OCI-LY1 (cell line): ENCODE data around the gene CD1B.

Experiments
- H2AFZ ChIP-seq: fragments of 200-600 bp; sonication (generic), shearing (Covaris generic); 2 replicates; pipeline ENCODE4 v1.6.0; 2014; ENCODE audit warnings: antibody characterized with exemption, mild to moderate bottlenecking, low read length
- H3F3A ChIP-seq: fragments of 200-600 bp; sonication (generic), shearing (Covaris generic); 2 replicates; pipeline ENCODE4 v1.6.0; 2014; ENCODE audit warnings: mild to moderate bottlenecking, antibody characterized with exemption, low read length, moderate library complexity; ENCODE audit not compliant: insufficient read depth
- H3K27ac ChIP-seq: fragments of 200-600 bp; sonication (generic); 2 replicates; pipeline ENCODE4 v1.5.1; 2014; ENCODE audit warnings: low read length, mixed run types, mild to moderate bottlenecking, low read depth; ENCODE audit not compliant: poor library complexity, severe bottlenecking
- H3K27me3 ChIP-seq: fragments of 200-600 bp; sonication (generic); 2 replicates; pipeline ENCODE4 v1.6.0; 2014; ENCODE audit warnings: antibody characterized with exemption, mild to moderate bottlenecking, low read length, moderate library complexity; ENCODE audit not compliant: insufficient read depth
- H3K36me3 ChIP-seq: fragments of 200-600 bp; sonication (generic); 2 replicates; pipeline ENCODE4 v1.6.1; 2014; ENCODE audit warnings: mild to moderate bottlenecking, antibody characterized with exemption, low read length, moderate library complexity, mixed read lengths; ENCODE audit not compliant: insufficient read depth
- H3K4me1 ChIP-seq: fragments of 200-600 bp; sonication (generic); 2 replicates; pipeline ENCODE4 v1.5.1; 2014; ENCODE audit warnings: mild to moderate bottlenecking, low read length, moderate library complexity; ENCODE audit not compliant: insufficient read depth, severe bottlenecking
- H3K4me2 ChIP-seq: fragments of 200-600 bp; sonication (generic), shearing (Covaris generic); 2 replicates; pipeline ENCODE4 v1.6.1; 2014; ENCODE audit warnings: low read length
- H3K4me3 ChIP-seq: fragments of 200-600 bp; sonication (generic); 2 replicates; pipeline ENCODE4 v1.5.1; 2014; ENCODE audit warnings: low read length, low read depth, mild to moderate bottlenecking, mixed read lengths; ENCODE audit not compliant: poor library complexity, severe bottlenecking
- H3K79me2 ChIP-seq: fragments of 200-600 bp; shearing (Covaris generic); 2 replicates; pipeline ENCODE4 v1.6.1; 2016; ENCODE audit warnings: mixed run types, low read length, mixed read lengths; ENCODE audit not compliant: insufficient read depth
- H3K9ac ChIP-seq: fragments of 200-600 bp; sonication (generic), shearing (Covaris generic); 2 replicates; pipeline ENCODE4 v1.6.1; 2014; ENCODE audit warnings: mild to moderate bottlenecking, low read length, mixed read lengths
- H3K9me2 ChIP-seq: fragments of 200-600 bp; sonication (generic), shearing (Covaris generic); 2 replicates; pipeline ENCODE4 v1.6.1; 2014; ENCODE audit warnings: low read depth, mild to moderate bottlenecking, low read length, mixed read lengths
- H3K9me3 ChIP-seq: fragments of 200-600 bp; shearing (Covaris generic); 2 replicates; pipeline ENCODE4 v1.6.1; 2014; ENCODE audit warnings: low read length, mixed read lengths
- H4K20me1 ChIP-seq: fragments of 200-600 bp; sonication (generic), shearing (Covaris generic); 2 replicates; pipeline ENCODE4 v1.6.0; 2016; ENCODE audit warnings: mild to moderate bottlenecking, low read length; ENCODE audit not compliant: insufficient read depth
- CTCF ChIP-seq: fragments of 200-600 bp; sonication (generic), shearing (Covaris generic); IDR thresholded peaks from 2 replicates; pipeline ENCODE4 v1.5.1; 2017; ENCODE audit warnings: mild to moderate bottlenecking, antibody characterized with exemption, low read length, moderate library complexity, mixed read lengths
- EZH2 ChIP-seq: fragments of 200-600 bp; sonication (generic), shearing (Covaris generic); IDR thresholded peaks from 2 replicates; pipeline ENCODE4 v1.8.0; 2017; ENCODE audit warnings: borderline replicate concordance, mixed run types, mild to moderate bottlenecking, antibody characterized with exemption, low read length, moderate library complexity, mixed read lengths

CD1B gene

GRCh38 chr1:158362482-158362881, 31.2 kb upstream of the CD1B start:
- no peaks in the 10 kb centered on the region for H3K36me3 ChIP-seq
- no peak overlapping the region for H2AFZ ChIP-seq
- no peak overlapping the region for H3K4me2 ChIP-seq
- no peak overlapping the region for H3K9ac ChIP-seq
- H3K79me2 ChIP-seq, result no peaks in the 10 kb centered on the region
- TF ChIP-seq CTCF, result no peak
- no peak for TF ChIP-seq EZH2
- H3F3A ChIP-seq, result no peaks in the 10 kb centered on the region
- H3K4me3 ChIP-seq, result no peak overlapping the region
- H3K9me3 ChIP-seq, result no peaks in the 10 kb centered on the region
- no peaks in the 10 kb centered on the region for H3K27me3 ChIP-seq
- no peaks in the 10 kb centered on the region for H3K9me2 ChIP-seq
- H3K27ac ChIP-seq, result no peak overlapping the region
- H3K4me1 ChIP-seq, result no peaks in the 10 kb centered on the region
- H4K20me1 ChIP-seq, result no peaks in the 10 kb centered on the region

GRCh38 chr1:158357441-158357840, 26.1 kb upstream of the CD1B start:
- no peaks in the 10 kb centered on the region for H3K79me2 ChIP-seq
- no peaks in the 10 kb centered on the region for H4K20me1 ChIP-seq
- H3K36me3 ChIP-seq, result no peaks in the 10 kb centered on the region
- no peaks in the 10 kb centered on the region for H3K9me2 ChIP-seq
- no peak overlapping the region for H3K27ac ChIP-seq
- no peak overlapping the region for H2AFZ ChIP-seq
- no peaks in the 10 kb centered on the region for H3K27me3 ChIP-seq
- H3K9me3 ChIP-seq, result no peaks in the 10 kb centered on the region
- TF ChIP-seq CTCF (no peak), EZH2 (no peak)
- no peak overlapping the region for H3K4me2 ChIP-seq
- no peak overlapping the region for H3K9ac ChIP-seq
- no peak overlapping the region for H3K4me3 ChIP-seq
- H3K4me1 ChIP-seq, result no peaks in the 10 kb centered on the region
- H3F3A ChIP-seq, result no peaks in the 10 kb centered on the region

- Histone ChIP-seq H3K79me2 (no peaks in the 10 kb centered on the region), H4K20me1 (no peaks in the 10 kb centered on the region), H3K4me1 (no peaks in the 10 kb centered on the region), H3K9ac (no peak overlapping the region), H3K4me2 (no peak overlapping the region), H3K9me3 (no peaks in the 10 kb centered on the region), H3F3A (no peaks in the 10 kb centered on the region), H3K27ac (no peak overlapping the region), H3K27me3 (no peaks in the 10 kb centered on the region), H3K36me3 (no peaks in the 10 kb centered on the region), H3K9me2 (no peaks in the 10 kb centered on the region), H3K4me3 (no peak overlapping the region), H2AFZ (no peak overlapping the region)
- TF ChIP-seq EZH2, result no peak
- TF ChIP-seq CTCF, result no peak
Measured at GRCh38 chr1:158356616-158357015, 25.3 kb upstream of the CD1B start.
